Ramos (cell line): ENCODE measurements around the gene ARHGAP31.
"Not testable (repeated sequence)": the region's sequence is repeated elsewhere in the genome, so short reads cannot be mapped to it uniquely, and the experiment has no call there.

ENCODE experiments used
- in situ Hi-C: fragments of 300-500 bp; cut with MboI; formaldehyde crosslinking; loops from one replicate; pipeline ENCODE4 v1.14.3; 2022; ENCODE audit warnings: low sequenced_read_pairs; ENCODE audit not compliant: unreplicated experiment

The ARHGAP31 gene

GRCh38 chr3:119294696-119295671, 801 bp downstream of the ARHGAP31 start:
- in situ Hi-C loops = no loop called here

- in situ Hi-C loops = no loop called here
These were observed 1.9 kb downstream of the ARHGAP31 start for GRCh38 chr3:119295816-119296726.

- in situ Hi-C loops = no loop called here
These were observed 2.5 kb downstream of the ARHGAP31 start for GRCh38 chr3:119296727-119297122.

- in situ Hi-C loops = no loop called here
These were observed 3.0 kb downstream of the ARHGAP31 start for GRCh38 chr3:119297169-119297568.

GRCh38 chr3:119298565-119298941, 4.4 kb downstream of the ARHGAP31 start:
- in situ Hi-C loops = no loop called here

GRCh38 chr3:119300991-119301391, 6.8 kb downstream of the ARHGAP31 start:
- in situ Hi-C loops = no loop called here

DNA sequence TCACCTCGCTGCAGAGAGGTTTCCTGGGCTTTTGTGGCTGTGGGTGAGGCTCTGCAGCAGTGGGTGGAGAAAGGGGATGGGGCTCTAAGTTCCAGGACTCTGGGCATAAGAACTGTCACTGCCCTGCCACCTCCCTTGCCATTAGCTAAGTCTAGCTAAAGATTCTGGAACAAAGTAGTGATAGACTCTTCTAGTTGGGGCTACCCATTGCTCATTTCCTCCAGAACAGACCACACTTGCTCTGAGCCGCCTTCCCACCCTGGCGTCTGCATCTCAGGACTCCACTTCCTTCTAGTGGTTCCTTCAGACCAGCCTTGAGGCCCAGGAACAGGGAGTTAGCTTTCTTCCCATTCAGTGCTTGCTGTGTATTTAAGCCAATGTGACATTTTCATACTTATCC, 7.5 kb downstream of the ARHGAP31 start:
- in situ Hi-C loops = no loop called here

- in situ Hi-C loops = no loop called here
These were observed 8.7 kb downstream of the ARHGAP31 start for GRCh38 chr3:119302697-119303551.

- in situ Hi-C loops = no loop called here
These were observed 10.1 kb downstream of the ARHGAP31 start for GRCh38 chr3:119304201-119304713.

DNA sequence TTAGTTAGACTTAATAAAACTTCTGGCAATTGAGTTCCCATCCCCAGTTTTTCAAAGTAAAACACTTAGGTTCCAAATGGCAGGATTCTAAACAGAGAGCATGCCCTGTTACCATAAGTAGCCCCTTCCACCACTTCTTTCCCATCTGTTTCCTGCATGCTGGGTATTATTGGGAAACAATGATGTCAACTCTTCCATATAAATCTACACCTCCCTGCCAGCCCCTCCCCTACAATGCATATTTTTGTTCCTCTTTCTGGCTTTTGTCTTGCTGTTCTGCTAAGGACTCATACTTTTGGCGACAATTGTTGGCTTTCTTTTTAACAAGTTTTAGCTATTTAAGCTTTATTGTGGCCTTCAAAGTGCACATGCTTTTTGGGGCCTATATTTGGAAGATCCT, 11.1 kb downstream of the ARHGAP31 start:
- in situ Hi-C loops = no loop called here

GRCh38 chr3:119306378-119306777, 12.2 kb downstream of the ARHGAP31 start:
- in situ Hi-C loops = not testable (repeated sequence)

DNA sequence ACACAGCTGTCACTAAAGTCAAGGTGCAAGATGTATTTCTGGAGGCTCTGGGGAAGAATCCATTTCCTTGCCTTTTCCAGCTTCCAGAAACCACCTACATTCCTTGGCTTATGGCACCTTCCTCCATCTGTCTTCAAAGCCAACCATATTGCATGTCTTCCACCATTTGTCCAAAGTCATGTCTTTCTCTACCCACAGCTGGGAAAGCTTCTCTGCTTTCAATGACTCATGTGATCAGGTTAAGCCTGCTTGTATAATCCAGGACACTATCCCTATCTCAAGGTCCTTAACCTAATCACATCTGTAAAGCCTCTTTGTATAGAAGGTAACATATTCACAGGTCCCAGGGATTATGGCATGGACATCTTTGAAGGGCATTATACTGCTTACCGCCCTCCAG, 14.2 kb downstream of the ARHGAP31 start:
- in situ Hi-C loops = no loop called here

DNA sequence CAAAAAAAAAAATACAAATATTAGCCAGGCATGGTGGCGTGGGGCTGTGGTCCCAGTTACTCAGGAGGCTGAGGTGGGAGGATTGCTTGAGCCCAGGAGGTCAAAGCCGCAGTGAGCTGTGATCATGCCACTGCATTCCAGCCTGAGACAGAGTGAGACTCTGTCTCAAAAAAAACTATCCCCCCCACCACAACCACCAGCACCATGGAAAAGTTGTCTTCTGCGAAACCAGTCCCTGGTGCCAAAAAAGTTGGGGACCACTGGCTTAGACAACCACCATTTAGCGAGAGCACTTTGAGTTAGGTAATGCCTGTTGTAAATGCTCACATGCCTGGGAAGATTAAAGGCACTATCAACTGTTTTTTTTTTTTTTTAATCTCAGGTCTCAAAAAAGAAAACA, 15.4 kb downstream of the ARHGAP31 start:
- in situ Hi-C loops = no loop called here

GRCh38 chr3:119310071-119310470, 15.9 kb downstream of the ARHGAP31 start:
- in situ Hi-C loops = no loop called here

DNA sequence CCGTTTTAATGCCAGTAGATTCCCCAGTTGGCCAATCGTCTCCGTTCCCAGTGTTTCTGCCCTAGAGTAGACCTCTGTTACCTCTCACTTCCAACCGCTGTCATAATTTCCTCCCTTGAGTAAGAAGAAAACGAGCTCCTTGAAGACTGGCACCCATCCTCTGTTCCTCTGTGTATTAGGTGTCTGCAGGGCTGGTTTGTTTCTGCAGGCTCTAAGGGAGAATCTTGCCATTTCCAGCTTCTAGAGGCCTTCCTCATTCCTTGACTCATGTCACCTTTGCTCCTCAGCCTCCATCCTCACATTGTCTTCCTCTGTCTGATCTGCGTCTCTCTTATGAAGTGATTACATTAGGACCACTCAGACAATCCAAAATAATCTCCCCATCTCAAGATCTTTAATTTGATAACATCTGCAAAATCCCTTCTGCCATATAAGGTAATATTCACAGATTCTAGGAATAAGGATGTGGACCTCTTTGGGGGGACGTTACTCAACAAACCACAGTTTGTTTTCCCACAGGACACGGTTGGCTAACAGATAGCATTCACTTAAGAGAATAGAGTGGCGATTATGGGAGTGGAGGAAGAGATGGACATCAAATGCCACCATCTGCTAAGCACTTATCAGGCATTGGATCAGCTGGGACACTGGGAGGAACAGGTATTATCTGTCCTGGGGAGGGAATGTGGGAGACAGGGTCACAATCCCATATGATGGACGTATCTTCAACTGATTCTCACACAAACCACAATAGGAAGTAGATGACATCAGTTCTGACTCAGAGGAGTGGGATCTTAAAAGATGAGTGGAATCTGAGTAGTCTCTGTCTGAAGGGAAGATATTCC, 17.1 kb downstream of the ARHGAP31 start:
- in situ Hi-C loops = no loop called here

- in situ Hi-C loops = no loop called here
These were observed 19.3 kb downstream of the ARHGAP31 start for GRCh38 chr3:119313461-119313860.

DNA sequence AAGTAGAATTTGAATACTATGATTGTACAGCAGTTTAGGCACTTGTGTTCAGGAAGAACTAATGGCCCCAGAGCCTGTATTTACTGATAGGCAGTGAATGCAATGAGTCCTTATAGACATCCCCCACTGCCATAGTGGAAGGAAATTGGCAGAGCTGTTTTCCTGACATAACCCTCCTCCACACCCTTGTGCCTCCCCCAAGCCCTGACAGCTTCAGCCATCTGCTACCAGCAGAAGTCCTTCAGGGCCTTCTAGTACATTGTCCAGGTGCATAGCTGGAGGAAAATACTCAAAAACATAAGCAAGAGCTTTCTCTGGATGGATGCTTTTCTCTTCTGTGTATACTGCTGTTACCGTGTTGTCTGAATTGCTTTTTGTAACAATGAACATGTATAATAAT, 20.6 kb downstream of the ARHGAP31 start:
- in situ Hi-C loops = no loop called here

DNA sequence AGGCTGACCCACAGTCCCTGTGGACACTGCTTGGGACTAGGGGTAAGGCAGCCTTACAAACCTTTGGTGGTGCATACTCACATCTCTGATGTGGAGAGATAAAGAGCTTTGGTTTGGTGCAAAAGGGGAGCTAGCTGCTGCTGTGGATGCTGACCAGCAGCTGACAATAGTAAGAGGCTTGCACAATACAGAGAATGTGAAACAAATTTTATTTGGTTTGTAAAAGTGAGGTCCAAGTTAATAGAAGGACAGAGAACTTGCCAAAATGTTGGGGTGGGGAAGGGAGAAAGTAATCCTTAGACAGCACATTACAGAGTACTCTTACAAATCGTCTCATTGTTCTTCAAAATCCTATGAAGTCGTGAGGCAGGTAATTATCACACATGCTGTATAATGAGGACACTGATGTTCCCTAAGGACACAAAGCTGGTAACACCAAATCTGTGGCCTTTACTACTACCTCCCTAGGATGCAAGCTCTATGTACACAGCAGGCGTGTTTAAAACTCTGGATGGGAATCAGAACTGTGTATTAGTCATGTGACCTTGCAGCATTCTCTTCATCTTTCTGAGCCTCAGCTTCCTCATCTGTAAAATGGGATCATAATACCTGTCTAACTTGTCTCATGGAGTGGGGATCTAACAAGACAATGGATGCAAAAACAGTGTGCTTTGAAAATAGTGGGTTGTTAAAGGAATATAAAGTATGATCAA, 21.6 kb downstream of the ARHGAP31 start:
- in situ Hi-C loops = no loop called here
